Coronary artery (tissue), 2 donors: ENCODE data around the gene RINL.

Experiments
- DNase-seq: peaks from one replicate; pipeline ENCODE4 v3.0.0-alpha.2; 2017; ENCODE audit warnings: low spot score
- H3K27ac ChIP-seq, 2 donors: fragments of 200-600 bp; sonication (generic); one replicate each; pipeline ENCODE4 v1.5.1; 2016 to 2019
- H3K4me3 ChIP-seq: fragments of 200-600 bp; sonication (generic); 2 replicates; pipeline ENCODE4 v1.5.1; 2016; ENCODE audit warnings: mild to moderate bottlenecking, moderate library complexity
- TF ChIP-seq, protein P1 (sequence below): fragments of 200-600 bp; sonication (generic); IDR thresholded peaks from one replicate; pipeline ENCODE4 v1.5.1; 2019; ENCODE audit warnings: antibody characterized with exemption

RINL gene

DNA sequence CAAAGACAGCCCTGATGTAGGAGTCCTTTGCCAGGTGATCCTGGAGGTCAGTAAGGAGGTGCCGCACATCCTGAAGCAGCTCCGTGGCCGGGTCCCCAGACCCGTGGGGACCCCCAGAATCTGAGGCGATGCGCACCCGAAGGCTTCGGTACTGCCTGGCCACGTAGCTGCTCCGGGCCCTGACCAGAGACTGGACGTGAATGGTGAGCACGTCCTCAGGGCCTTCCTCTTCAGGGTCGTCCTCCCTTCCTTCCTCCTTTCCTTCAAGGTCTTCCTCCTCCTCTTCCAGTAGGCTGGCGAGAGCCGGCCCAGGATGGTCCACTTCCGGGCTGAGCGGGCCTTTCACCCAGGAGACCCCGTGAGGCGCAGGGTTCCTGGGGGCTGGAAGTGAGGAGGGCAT lies 7.5 kb downstream of the RINL start:
- DNase-seq = no peak
- TF ChIP-seq, protein P1, sequence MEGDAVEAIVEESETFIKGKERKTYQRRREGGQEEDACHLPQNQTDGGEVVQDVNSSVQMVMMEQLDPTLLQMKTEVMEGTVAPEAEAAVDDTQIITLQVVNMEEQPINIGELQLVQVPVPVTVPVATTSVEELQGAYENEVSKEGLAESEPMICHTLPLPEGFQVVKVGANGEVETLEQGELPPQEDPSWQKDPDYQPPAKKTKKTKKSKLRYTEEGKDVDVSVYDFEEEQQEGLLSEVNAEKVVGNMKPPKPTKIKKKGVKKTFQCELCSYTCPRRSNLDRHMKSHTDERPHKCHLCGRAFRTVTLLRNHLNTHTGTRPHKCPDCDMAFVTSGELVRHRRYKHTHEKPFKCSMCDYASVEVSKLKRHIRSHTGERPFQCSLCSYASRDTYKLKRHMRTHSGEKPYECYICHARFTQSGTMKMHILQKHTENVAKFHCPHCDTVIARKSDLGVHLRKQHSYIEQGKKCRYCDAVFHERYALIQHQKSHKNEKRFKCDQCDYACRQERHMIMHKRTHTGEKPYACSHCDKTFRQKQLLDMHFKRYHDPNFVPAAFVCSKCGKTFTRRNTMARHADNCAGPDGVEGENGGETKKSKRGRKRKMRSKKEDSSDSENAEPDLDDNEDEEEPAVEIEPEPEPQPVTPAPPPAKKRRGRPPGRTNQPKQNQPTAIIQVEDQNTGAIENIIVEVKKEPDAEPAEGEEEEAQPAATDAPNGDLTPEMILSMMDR = no peak
- no peak overlapping the region for H3K4me3 ChIP-seq
- no peak overlapping the region for H3K27ac ChIP-seq

- peak overlapping the region; percentile 73 for H3K4me3 ChIP-seq
- peak overlapping the region in 1 of 2 donors; percentile 48 for H3K27ac ChIP-seq
- peak; percentile 85 for DNase-seq
- TF ChIP-seq, protein P1 = peak; percentile 55
These were observed 8.1 kb downstream of the RINL start for GRCh38 chr19:38869836-38870607.

- TF ChIP-seq, protein P1 = no peak
- DNase-seq = no peak
- Histone ChIP-seq H3K27ac (peak overlapping the region in 1 of 2 donors; percentile 27), H3K4me3 (peak overlapping the region; percentile 73)
These were observed 8.8 kb downstream of the RINL start for GRCh38 chr19:38869160-38869835.

- no peak overlapping the region for H3K4me3 ChIP-seq
- no peak overlapping the region for H3K27ac ChIP-seq
- no peak for DNase-seq
- TF ChIP-seq, protein P1 = no peak
These were observed 9.5 kb downstream of the RINL start for GRCh38 chr19:38868551-38868950.

DNA sequence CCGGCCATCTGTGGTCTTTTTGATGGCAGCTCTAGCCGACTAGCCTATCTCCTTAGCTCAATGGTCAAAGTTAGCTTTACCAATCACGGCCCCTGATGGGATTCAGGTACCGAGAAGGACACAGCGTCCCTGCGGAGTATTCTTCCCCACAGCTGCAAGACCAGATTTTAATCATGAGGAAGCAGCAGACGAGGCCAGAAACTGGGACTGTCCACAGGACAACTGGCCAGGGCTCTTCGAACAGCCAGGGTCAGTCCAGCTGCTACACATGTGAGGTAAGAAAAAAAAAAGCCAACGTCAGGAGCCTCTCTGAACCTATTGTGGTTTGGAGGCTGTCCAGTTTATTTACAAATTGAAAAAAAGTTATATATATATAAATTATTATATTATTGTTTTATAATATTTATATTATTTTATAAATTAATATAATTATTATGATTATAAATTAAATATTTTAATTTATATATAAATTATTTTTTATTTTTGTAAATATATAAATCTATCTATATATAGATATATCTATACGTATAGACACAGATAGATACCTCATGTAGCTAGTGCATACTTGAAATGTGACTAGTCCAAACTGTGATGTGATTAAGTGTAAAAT lies 10.8 kb downstream of the RINL start:
- no peak overlapping the region for H3K4me3 ChIP-seq
- no peak for DNase-seq
- TF ChIP-seq, protein P1 = no peak
- H3K27ac ChIP-seq = no peak overlapping the region

GRCh38 chr19:38862321-38863059 lies 15.6 kb downstream of the RINL start:
- Histone ChIP-seq H3K4me3 (no peak overlapping the region), H3K27ac (peak overlapping the region in 1 of 2 donors; percentile 31)
- DNase-seq = no peak
- TF ChIP-seq, protein P1 = no peak
